Limb (tissue), 2 donors: ENCODE measurements around the gene ANTXR1.

Experiments used
- DNase-seq, 2 donors: peaks; one replicate each; pipeline ENCODE4 v3.0.0-alpha.2; 2016; ENCODE audit errors: extremely low spot score in 2 of 2

Gene ANTXR1

GRCh38 chr2:69177785-69178636 lies 165.0 kb downstream of the ANTXR1 start:
- peak in 1 of 2 donors; percentile 61 for DNase-seq

GRCh38 chr2:69178756-69179155 lies 165.8 kb downstream of the ANTXR1 start:
- no peak for DNase-seq

- no peak for DNase-seq
These were observed 167.2 kb downstream of the ANTXR1 start for GRCh38 chr2:69180227-69180626.

DNA sequence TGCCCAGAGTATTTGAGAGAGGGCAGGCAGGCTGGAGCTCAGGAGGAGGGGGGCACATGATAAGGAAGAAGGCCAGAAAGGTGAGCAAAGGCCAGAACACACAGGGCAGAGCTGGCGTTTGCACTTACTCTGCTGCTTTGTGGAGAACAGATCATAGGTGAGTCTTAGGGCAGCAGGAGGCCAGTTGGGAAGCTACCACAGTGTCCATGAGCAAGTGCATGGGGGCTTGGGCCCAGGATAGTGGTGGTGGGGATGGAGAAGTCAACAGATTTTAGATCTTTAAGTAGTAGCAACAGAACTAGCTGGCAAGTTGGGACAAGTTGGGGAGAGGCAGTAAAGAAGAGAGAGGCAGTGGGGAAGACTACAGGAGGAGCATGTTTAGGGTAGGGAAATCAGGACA lies 168.0 kb downstream of the ANTXR1 start:
- no peak for DNase-seq

DNA sequence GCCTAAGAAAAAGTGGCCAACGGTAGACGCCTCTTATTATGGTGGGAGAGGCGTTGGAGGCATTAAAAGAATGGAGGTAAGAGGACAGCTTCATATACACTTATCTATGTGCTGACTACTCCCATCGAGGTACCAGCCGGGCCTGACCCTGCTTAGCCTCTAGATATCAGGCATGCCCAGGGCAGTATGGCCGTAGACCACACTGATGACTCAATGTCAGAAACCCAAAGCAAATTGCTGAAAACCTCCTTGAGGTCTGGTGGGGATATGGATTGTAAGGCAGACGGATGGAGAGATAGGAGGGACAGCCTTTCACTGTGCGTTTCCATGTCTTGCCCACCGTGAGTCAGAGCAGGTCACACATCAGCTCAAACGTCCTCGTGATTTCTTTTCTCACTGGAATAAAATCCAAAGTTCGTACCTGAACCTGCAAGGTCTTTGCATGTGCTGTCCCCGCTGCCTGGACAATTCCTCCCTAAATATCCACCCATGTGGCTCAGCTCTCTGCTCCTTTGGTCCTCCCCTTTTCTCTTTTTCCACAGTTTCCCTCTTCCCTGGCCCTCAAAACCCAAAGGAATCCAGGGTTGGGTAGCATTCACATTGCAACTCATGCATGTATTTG lies 168.9 kb downstream of the ANTXR1 start:
- DNase-seq: no peak

DNA sequence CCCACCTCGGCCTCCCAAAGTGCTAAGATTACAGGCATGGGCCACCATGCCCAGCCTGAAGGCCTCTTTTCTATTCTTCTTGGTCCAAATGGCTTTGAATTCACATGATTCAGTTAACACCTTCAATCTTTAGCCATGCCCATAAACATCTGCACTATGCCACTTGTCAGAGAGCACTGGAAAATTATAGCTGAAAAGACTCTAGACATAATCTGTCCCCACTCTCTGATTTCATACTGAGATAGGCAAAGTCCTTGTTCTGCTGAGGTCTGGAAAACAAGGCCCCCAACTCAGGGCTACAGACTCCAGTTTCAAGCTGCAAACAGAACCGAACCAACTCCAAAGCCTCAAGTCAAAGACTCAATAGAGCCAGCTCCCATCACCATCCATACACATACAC lies 170.7 kb downstream of the ANTXR1 start:
- DNase-seq: no peak

DNA sequence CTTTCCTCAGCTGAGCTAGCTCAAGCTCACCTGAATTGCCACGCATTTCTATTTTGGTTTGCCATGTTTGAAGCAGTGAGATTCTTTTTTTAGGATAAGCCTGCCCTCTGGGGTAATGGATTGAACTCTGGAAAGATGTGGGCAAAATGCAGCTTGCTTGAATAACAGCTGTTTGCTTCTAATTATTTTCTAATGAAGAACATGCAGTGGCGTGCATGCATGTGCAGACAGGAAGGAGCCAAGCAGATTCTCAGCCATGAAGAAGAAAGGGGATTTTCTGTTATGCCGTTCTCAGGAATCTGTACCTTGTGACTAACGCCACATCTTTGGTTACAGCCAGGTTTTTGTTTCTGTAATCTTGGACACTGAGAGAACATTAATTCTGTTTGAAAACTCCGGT lies 171.2 kb downstream of the ANTXR1 start:
- no peak for DNase-seq

GRCh38 chr2:69185807-69186206 lies 172.8 kb downstream of the ANTXR1 start:
- no peak for DNase-seq

GRCh38 chr2:69186614-69187013 lies 173.6 kb downstream of the ANTXR1 start:
- DNase-seq: no peak

DNA sequence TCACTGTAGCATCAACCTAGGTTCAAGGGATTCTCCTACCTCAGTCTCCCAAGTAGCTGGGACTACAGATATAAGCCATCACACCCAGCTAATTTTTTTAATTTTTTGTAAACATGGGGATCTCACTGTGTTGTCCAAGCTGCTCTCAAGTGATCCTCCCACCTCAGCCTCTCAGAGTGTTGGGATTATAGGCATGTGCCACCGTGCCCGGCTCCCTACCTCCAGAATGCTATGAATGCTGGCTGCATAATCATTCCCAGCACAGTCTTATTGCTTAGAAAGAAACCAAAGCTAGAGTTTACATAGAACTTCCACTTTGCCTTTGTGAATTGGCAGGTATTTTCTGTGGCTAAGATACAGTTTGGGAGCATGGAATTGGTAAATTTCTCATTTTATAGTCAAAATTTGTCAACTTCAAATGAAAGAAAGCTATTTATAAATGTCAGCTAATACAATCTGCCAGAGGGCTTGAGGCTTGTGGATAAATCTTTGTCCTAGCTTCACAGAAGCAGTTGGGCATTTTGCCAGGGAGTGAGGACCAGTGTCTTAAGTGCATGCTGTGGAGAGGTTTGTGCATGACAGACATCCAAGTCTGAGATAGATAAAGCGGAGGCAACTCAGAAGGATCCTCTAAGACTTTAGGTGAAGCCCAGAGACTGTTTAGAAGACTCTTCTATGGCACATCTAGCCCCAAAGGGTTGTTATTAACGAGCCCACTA lies 175.4 kb downstream of the ANTXR1 start:
- no peak for DNase-seq

- peak in 1 of 2 donors; percentile 24 for DNase-seq
These were observed 177.9 kb downstream of the ANTXR1 start for GRCh38 chr2:69190743-69191404.

GRCh38 chr2:69191634-69192033 lies 178.7 kb downstream of the ANTXR1 start:
- no peak for DNase-seq

GRCh38 chr2:69192176-69192945 lies 179.4 kb downstream of the ANTXR1 start:
- DNase-seq: no peak

DNA sequence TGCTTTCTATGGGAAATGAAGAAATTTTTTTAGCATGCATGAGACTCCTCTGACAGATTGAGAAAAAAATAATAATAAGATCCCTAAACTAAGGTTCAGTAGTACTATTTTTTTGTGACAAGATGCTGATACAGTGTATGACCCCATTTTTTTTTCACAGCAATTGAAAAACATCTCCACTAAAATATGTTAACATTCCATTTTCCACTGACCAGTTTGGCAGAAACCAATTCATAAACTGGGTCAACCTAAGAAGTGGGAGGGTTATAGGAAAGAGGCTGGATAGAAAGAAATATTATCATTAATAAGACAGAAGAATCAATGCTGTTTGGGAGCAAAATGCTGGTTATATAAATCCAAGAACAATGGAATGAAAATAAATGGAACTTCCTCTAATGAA lies 182.7 kb downstream of the ANTXR1 start:
- no peak for DNase-seq

DNA sequence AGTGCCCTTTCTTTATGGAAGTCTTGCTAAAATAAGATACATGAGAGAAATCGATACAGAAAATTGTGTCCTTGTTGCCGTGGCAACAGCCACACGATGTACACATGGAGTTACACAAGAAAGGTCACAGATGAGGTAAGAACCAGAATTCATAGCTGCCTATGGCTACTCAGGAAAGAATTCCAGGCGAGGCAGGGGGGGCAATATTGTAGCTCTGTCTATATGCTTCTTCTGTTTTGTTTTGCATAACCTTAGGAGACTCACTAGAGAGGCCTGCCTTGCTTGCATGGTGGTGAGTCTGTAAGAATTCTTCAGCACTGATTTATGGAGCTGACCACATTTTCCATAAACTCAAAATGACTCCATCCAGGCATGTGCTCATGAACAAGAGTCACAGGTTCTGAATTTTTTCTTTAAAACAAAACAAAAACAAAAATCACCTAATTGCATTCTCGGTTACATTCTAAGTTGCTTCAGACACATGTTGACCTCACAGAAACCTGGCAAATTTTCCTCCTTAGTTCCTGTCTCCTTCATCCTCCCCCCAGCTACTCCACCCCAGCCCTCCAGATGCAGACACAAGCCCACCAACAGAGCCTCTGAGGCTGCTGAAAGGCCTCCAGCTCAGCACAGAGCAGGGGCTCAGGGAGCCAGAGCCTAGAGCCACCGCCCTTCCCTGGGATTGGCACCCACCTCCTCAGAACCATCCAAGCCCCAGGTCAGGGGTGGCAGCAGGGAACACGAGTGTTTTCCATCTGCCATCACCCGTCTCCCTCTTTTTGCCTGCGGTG lies 183.5 kb downstream of the ANTXR1 start:
- DNase-seq: peak in 1 of 2 donors; percentile 43

DNA sequence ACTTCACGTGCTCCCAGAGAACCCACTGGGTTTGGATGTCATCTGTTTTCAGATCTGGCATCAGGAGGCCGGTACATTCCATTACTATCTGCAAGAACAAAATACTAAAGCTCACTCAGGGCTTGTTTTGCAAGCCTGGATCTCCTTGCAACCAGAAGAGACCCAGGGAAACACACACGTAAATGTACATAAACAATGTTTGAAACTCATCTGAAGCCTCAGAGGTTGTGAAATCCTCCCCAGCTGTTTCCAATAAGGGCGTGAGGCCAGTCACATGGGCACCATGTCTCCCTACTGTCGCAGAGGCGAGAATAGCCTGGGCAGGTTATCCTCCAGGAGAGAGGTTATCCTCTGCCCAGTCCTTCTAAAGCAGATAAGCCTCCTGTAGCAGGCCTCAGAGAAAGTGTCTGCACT lies 187.1 kb downstream of the ANTXR1 start:
- DNase-seq: no peak

GRCh38 chr2:69201259-69201658 lies 188.3 kb downstream of the ANTXR1 start:
- DNase-seq: no peak

GRCh38 chr2:69202327-69202726 lies 189.3 kb downstream of the ANTXR1 start:
- DNase-seq: no peak

GRCh38 chr2:69203166-69203985 lies 190.4 kb downstream of the ANTXR1 start:
- no peak for DNase-seq
